Adrenal gland (tissue), 12 donors: Measurements from ENCODE around the gene HOXB1. TPM values are rescaled to one million over a fixed set of nuclear protein-coding genes. Genes with fewer than 3 reads are reported as not detected.

ENCODE experiments used
- DNase-seq, 7 donors: peaks; one replicate each; pipeline ENCODE4 v3.0.0-alpha.2; 2019 to 2020
- H3K27ac ChIP-seq, 5 donors: fragments of 200-600 bp; sonication (generic) in 4 of 5; 1 replicate in 3 of 5; 2 replicates in 2 of 5; pipeline versions ENCODE4 v1.5.1 to v1.8.0; 2016 to 2020; ENCODE audit warnings: mild to moderate bottlenecking in 1 of 5
- H3K27me3 ChIP-seq: fragments of 200-600 bp; 2 replicates; pipeline ENCODE4 v1.8.0; 2021
- H3K36me3 ChIP-seq, 2 donors: fragments of 200-600 bp; replicated peaks in 1 of 2; 1 replicate in 1 of 2; 2 replicates in 1 of 2; pipeline versions ENCODE4 v1.5.1 to v1.8.0; 2018 to 2022
- H3K4me1 ChIP-seq, 2 donors: fragments of 200-600 bp; replicated peaks in 1 of 2; 1 replicate in 1 of 2; 2 replicates in 1 of 2; pipeline versions ENCODE4 v1.5.1 to v1.8.0; 2018 to 2021
- H3K4me3 ChIP-seq, 4 donors: fragments of 200-600 bp; sonication (generic) in 3 of 4; one replicate each; pipeline ENCODE4 v1.5.1; 2016 to 2018
- H3K9me3 ChIP-seq, 3 donors: fragments of 200-600 bp; sonication (generic) in 1 of 3; replicated peaks in 1 of 3; 1 replicate in 2 of 3; 2 replicates in 1 of 3; pipeline versions ENCODE4 v1.5.1 to v1.8.0; 2016 to 2021
- POLR2A ChIP-seq, 2 donors: fragments of 450-650 bp; IDR thresholded peaks; one replicate each; pipeline ENCODE4 v1.6.1; 2017; ENCODE audit warnings: antibody characterized with exemption in 2 of 2, mild to moderate bottlenecking in 2 of 2, moderate library complexity in 1 of 2
- WGBS, 4 donors: extraction: QIAGEN DNeasy Blood & Tissue Kit in 2 of 4; methylation state at CpG; one replicate each; pipeline versions ENCODE4 v1.1.5 to v1.1.7; 2013 to 2017; 5-methylcytosine and 5-hydroxymethylcytosine counted together
- intact Hi-C, 2 donors: fragments of 100-400 bp; cut with DNase I; formaldehyde crosslinking; loops; one replicate each; pipeline versions ENCODE4 v1.14.1 to v1.15.0; 2022 to 2023
- polyA plus RNA-seq, 3 donors: library from polyadenylated mRNA; stranded (reverse); fragments of 200-250 nt in 2 of 3; fragments of 350-450 nt in 1 of 3; fragmentation: Illumina TruSeq in 1 of 3; extraction: RNeasy Lipid Tissue Mini Kit (QIAGEN cat#74804) in 1 of 3; gene quantifications; one replicate each; pipeline ENCODE4 v1.2.3, GENCODE V29; 2013 to 2014
- total RNA-seq, 9 donors: library from RNA; depleted of rRNA in 4 of 9; stranded (reverse); fragments of >200 nt in 4 of 9; fragments of 120-200 nt in 1 of 9; fragmentation: NEBNext Ultra II Directional in 1 of 9; extraction: Animal tissue kit (Norgen Biotek cat#: 25700) in 1 of 9; gene quantifications; one replicate each; pipeline versions ENCODE4 v1.1.0 to v1.2.4, GENCODE V29; 2013 to 2023
- TF ChIP-seq, protein P1 (sequence below), 6 experiments: fragments of 450-650 bp in 4 of 6; fragments of 200-600 bp in 2 of 6; sonication (generic) in 1 of 6; IDR thresholded peaks; 1 replicate in 5 of 6; 2 replicates in 1 of 6; pipeline versions ENCODE4 v1.5.1 to v1.8.0; 2016 to 2021; ENCODE audit warnings: antibody characterized with exemption in 6 of 6, mild to moderate bottlenecking in 2 of 6, moderate library complexity in 1 of 6
- donor health status: healthy with polysubstance abuse.
- donor health status: Bipolar disorder and iron deficiency.
- donor health status: DM: yes; HTN: yes; CAD: no.
- donor health status: DM: no; HTN: no; CAD: no.
- donor health status: DM: no; HTN: no; CAD: no.
- donor health status: DM: yes; HTN: yes; CAD: no.

The HOXB1 gene
- total and polyA plus RNA-seq, 12 donors, result not detected

GRCh38 chr17:48503747-48504146, 27.1 kb downstream of the HOXB1 start:
- H3K36me3 ChIP-seq, result no peaks in the 10 kb centered on the region
- no peak overlapping the region for H3K27ac ChIP-seq
- peaks cover 0 to 11% of the 10 kb centered on the region in 2 donors for H3K4me1 ChIP-seq
- intact Hi-C loops, result no loop called here
- no peak for DNase-seq
- H3K27me3 ChIP-seq, result no peaks in the 10 kb centered on the region
- no peak for TF ChIP-seq POLR2A (IDR thresholded peaks at IDR 0.05)
- TF ChIP-seq, protein P1, sequence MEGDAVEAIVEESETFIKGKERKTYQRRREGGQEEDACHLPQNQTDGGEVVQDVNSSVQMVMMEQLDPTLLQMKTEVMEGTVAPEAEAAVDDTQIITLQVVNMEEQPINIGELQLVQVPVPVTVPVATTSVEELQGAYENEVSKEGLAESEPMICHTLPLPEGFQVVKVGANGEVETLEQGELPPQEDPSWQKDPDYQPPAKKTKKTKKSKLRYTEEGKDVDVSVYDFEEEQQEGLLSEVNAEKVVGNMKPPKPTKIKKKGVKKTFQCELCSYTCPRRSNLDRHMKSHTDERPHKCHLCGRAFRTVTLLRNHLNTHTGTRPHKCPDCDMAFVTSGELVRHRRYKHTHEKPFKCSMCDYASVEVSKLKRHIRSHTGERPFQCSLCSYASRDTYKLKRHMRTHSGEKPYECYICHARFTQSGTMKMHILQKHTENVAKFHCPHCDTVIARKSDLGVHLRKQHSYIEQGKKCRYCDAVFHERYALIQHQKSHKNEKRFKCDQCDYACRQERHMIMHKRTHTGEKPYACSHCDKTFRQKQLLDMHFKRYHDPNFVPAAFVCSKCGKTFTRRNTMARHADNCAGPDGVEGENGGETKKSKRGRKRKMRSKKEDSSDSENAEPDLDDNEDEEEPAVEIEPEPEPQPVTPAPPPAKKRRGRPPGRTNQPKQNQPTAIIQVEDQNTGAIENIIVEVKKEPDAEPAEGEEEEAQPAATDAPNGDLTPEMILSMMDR (IDR thresholded peaks at IDR 0.05), result no peak
- no peak overlapping the region for H3K4me3 ChIP-seq
- 66 to 88% (median 78%) methylated on average over 4 to 5 of the region's 5 CpGs for WGBS, 4 donors
- H3K9me3 ChIP-seq, result no peaks in the 10 kb centered on the region

- Histone ChIP-seq H3K4me1 (peaks cover 0 to 11% of the 10 kb centered on the region in 2 donors), H3K36me3 (no peaks in the 10 kb centered on the region), H3K27ac (no peak overlapping the region), H3K27me3 (no peaks in the 10 kb centered on the region), H3K4me3 (no peak overlapping the region), H3K9me3 (no peaks in the 10 kb centered on the region)
- intact Hi-C loops, result no loop called here
- WGBS, 4 donors, result 78 to 98% (median 92%) methylated on average over 4 of the region's 4 CpGs
- TF ChIP-seq, protein P1 (IDR thresholded peaks at IDR 0.05), result no peak
- no peak for TF ChIP-seq POLR2A (IDR thresholded peaks at IDR 0.05)
- no peak for DNase-seq
These were observed 27.9 kb downstream of the HOXB1 start for GRCh38 chr17:48502901-48503300.

GRCh38 chr17:48502312-48502711, 28.5 kb downstream of the HOXB1 start:
- intact Hi-C loops, result no loop called here
- H3K27ac ChIP-seq, result no peak overlapping the region
- no peaks in the 10 kb centered on the region for H3K27me3 ChIP-seq
- no peaks in the 10 kb centered on the region for H3K36me3 ChIP-seq
- TF ChIP-seq, protein P1 (IDR thresholded peaks at IDR 0.05), result no peak
- TF ChIP-seq POLR2A (IDR thresholded peaks at IDR 0.05), result no peak
- peaks cover 0 to 11% of the 10 kb centered on the region in 2 donors for H3K4me1 ChIP-seq
- H3K9me3 ChIP-seq, result no peaks in the 10 kb centered on the region
- no peak overlapping the region for H3K4me3 ChIP-seq
- DNase-seq, result no peak
- WGBS, 4 donors, result 82 to 95% (median 90%) methylated on average over 2 of the region's 2 CpGs

- Histone ChIP-seq H3K27me3 (no peaks in the 10 kb centered on the region), H3K4me1 (peaks cover 0 to 2% of the 10 kb centered on the region in 2 donors), H3K4me3 (no peak overlapping the region), H3K36me3 (no peaks in the 10 kb centered on the region), H3K9me3 (no peaks in the 10 kb centered on the region), H3K27ac (no peak overlapping the region)
- no peak for TF ChIP-seq POLR2A (IDR thresholded peaks at IDR 0.05)
- TF ChIP-seq, protein P1 (IDR thresholded peaks at IDR 0.05), result peak in 1 of 6 experiments; percentile 25
- peak in 2 of 7 donors; percentile 27 to 33 for DNase-seq
- intact Hi-C loops, result no loop called here
- 76 to 93% (median 83%) methylated on average over 7 to 12 of the region's 12 CpGs for WGBS, 4 donors
These were observed 30.1 kb downstream of the HOXB1 start for GRCh38 chr17:48500435-48501426.
